ENCODE data around the gene BRSK1.

Gene BRSK1

DNA sequence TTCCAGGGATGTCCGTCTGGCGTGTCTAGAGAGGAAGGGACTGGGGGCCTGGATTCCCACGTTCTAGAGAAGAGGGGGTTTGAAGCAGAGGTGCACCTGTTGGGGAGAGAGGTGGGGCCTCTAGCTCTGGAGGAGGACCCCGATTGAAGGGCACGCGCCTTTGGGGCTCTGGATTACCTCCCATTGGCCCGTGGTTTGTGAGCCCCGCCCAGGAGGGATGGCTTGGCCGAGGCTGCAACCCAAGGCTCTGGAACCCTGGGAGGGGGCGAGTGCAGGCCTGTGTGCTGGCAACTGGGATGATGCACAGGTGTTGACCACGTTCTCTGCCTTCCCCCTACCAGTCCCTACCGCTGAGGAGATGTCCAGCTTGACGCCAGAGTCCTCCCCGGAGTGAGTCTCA, 21.2 kb downstream of the BRSK1 start:
- TF ChIP-seq, protein P1, sequence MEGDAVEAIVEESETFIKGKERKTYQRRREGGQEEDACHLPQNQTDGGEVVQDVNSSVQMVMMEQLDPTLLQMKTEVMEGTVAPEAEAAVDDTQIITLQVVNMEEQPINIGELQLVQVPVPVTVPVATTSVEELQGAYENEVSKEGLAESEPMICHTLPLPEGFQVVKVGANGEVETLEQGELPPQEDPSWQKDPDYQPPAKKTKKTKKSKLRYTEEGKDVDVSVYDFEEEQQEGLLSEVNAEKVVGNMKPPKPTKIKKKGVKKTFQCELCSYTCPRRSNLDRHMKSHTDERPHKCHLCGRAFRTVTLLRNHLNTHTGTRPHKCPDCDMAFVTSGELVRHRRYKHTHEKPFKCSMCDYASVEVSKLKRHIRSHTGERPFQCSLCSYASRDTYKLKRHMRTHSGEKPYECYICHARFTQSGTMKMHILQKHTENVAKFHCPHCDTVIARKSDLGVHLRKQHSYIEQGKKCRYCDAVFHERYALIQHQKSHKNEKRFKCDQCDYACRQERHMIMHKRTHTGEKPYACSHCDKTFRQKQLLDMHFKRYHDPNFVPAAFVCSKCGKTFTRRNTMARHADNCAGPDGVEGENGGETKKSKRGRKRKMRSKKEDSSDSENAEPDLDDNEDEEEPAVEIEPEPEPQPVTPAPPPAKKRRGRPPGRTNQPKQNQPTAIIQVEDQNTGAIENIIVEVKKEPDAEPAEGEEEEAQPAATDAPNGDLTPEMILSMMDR (IDR thresholded peaks at IDR 0.05): no peak
- H3K36me3 ChIP-seq: no peaks in the 10 kb centered on the region

DNA sequence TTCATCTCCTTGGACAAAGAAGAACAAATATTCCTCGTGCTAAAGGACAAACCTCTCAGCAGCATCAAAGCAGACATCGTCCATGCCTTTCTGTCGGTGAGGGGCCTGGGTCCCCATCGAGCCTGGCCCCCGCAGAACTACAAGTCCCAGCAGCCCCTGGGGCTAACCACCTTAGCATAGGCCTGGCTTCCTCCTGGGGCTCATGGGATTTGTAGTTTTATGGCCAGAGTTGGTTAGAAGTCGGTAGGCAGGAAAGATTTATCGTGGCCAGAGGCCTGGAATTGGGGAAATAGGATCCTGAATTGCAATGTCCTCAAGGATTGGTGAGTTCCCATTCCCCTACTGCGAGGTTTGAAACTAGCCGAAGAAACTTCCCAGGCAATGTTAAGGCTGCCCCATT, 21.7 kb downstream of the BRSK1 start:
- no peak overlapping the region for H3K4me3 ChIP-seq (ENCODE audit: low read depth in 1 of 2, low read length in 1 of 2)
- no peaks in the 10 kb centered on the region for H3K36me3 ChIP-seq
- no peak overlapping the region for H3K27ac ChIP-seq
- TF ChIP-seq, protein P1 (IDR thresholded peaks at IDR 0.05): no peak
- no peaks in the 10 kb centered on the region for H3K9me3 ChIP-seq
- H3K27me3 ChIP-seq: no peaks in the 10 kb centered on the region
- H3K4me1 ChIP-seq (ENCODE audit: control insufficient read depth in 1 of 2, insufficient read depth in 1 of 2, low read depth in 1 of 2, low read length in 1 of 2): peaks cover 8 to 9% of the 10 kb centered on the region in 2 experiments

More for the DNA sequence above, 21.2 kb downstream of the BRSK1 start:
- Histone ChIP-seq H3K27ac (no peak overlapping the region), H3K27me3 (no peaks in the 10 kb centered on the region), H3K9me3 (no peaks in the 10 kb centered on the region), H3K4me3 (ENCODE audit: low read depth in 1 of 2, low read length in 1 of 2) (no peak overlapping the region), H3K4me1 (ENCODE audit: control insufficient read depth in 1 of 2, insufficient read depth in 1 of 2, low read depth in 1 of 2, low read length in 1 of 2) (peaks cover 8 to 9% of the 10 kb centered on the region in 2 experiments)

DNA sequence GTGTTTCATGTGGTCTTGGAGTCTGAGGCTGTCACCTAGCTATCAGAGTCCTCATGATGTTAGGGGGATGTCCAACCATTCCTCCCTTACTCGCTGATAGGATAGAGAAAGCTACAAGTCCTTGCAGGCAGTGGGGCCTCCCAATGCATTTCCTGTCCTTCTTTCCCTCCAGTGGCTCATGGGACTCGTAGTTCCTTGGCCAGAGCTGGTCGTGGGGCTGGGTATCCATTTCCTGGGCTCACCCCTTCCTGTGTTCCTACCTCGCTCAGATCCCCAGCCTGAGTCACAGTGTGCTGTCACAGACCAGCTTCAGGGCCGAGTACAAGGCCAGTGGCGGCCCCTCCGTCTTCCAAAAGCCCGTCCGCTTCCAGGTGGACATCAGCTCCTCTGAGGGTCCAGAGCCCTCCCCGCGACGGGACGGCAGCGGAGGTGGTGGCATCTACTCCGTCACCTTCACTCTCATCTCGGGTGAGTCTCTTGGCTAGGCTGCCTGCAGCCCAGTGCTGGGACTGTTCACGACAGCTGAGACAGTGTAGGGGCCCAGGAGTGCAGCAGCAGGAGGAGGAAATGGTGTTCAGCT, 22.3 kb downstream of the BRSK1 start:
- no peak overlapping the region for H3K4me3 ChIP-seq (ENCODE audit: low read depth in 1 of 2, low read length in 1 of 2)
- no peaks in the 10 kb centered on the region for H3K27me3 ChIP-seq
- H3K9me3 ChIP-seq: no peaks in the 10 kb centered on the region
- no peak overlapping the region for H3K27ac ChIP-seq
- TF ChIP-seq, protein P1 (IDR thresholded peaks at IDR 0.05): no peak
- H3K36me3 ChIP-seq: no peaks in the 10 kb centered on the region
- peaks cover 8 to 9% of the 10 kb centered on the region in 2 experiments for H3K4me1 ChIP-seq (ENCODE audit: control insufficient read depth in 1 of 2, insufficient read depth in 1 of 2, low read depth in 1 of 2, low read length in 1 of 2)

DNA sequence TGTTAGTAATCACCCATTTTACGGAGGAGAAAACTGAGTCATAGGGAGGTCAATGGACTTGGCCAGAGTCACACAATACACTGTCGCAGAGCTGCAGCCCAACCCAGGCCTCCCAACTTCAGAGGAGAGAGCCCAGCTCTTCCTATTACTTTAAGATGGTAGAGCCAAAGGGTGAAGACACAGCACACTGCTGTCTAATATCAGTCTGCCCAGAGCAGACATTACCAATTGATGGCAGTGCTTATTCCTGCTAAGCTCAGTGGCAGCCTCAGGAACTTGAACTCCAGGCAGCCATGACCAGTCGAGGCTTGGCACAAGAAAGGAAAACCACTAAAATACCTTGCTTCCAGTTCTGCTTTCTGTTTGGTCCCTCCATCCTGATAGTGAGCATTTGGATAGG, 22.9 kb downstream of the BRSK1 start:
- Histone ChIP-seq H3K27me3 (no peaks in the 10 kb centered on the region), H3K36me3 (no peaks in the 10 kb centered on the region), H3K4me1 (ENCODE audit: control insufficient read depth in 1 of 2, insufficient read depth in 1 of 2, low read depth in 1 of 2, low read length in 1 of 2) (peaks cover 4% of the 10 kb centered on the region in 2 experiments), H3K27ac (no peak overlapping the region), H3K4me3 (ENCODE audit: low read depth in 1 of 2, low read length in 1 of 2) (no peak overlapping the region), H3K9me3 (no peaks in the 10 kb centered on the region)
- TF ChIP-seq, protein P1 (IDR thresholded peaks at IDR 0.05): no peak

DNA sequence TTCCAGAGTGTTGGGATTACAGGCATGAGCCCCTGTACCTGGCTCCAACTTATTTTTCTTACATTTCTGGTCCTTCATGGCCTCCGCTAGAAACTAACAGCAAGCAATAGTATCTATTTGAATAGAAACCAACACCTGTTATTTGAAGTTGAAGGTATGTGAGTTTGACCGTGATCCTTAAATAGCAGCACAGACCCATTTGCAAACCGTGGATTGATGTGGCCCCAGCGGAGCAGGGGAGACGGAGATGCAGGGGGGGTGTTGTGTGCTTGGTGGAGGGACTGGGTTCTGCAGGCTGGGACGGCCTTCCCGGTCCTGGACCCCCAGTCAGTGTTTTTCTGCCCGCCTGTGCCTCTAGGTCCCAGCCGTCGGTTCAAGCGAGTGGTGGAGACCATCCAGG, 24.5 kb downstream of the BRSK1 start:
- TF ChIP-seq, protein P1 (IDR thresholded peaks at IDR 0.05): no peak
- no peaks in the 10 kb centered on the region for H3K36me3 ChIP-seq
- no peak overlapping the region for H3K4me3 ChIP-seq (ENCODE audit: low read depth in 1 of 2, low read length in 1 of 2)
- no peak overlapping the region for H3K27ac ChIP-seq
- no peaks in the 10 kb centered on the region for H3K9me3 ChIP-seq
- no peaks in the 10 kb centered on the region for H3K27me3 ChIP-seq
- H3K4me1 ChIP-seq (ENCODE audit: control insufficient read depth in 1 of 2, insufficient read depth in 1 of 2, low read depth in 1 of 2, low read length in 1 of 2): no peaks in the 10 kb centered on the region
